PC-9 (cell line): ENCODE data around the gene DNTT.

Experiments used
- CTCF ChIP-seq: fragments of 200-600 bp; sonication (generic); conservative IDR thresholded peaks from 2 replicates; pipeline ENCODE4 v1.6.1; 2017; ENCODE audit warnings: mixed run types, antibody characterized with exemption, mild to moderate bottlenecking, moderate library complexity
- EZH2 ChIP-seq: fragments of 200-600 bp; sonication (generic); IDR thresholded peaks from 2 replicates; pipeline ENCODE4 v1.8.0; 2017; ENCODE audit warnings: antibody characterized with exemption, low read depth

- TF ChIP-seq CTCF (no peak), EZH2 (no peak)
These were observed 49.3 kb upstream of the DNTT start for GRCh38 chr10:96254976-96255375.
